Measurements from ENCODE around the gene POLDIP2. TPM values are rescaled to one million over a fixed set of nuclear protein-coding genes. Genes with fewer than 3 reads are reported as not detected.
A peak's percentile ranks its signal among the peaks of the same experiment; 100 is the strongest.

POLDIP2 gene
- total and polyA plus RNA-seq, 9 of the 15 experiments (the other 6 are each of a cell fraction or from before 2014, with no cell fraction given): 22.0 to 137 (median 104) TPM

- TF ChIP-seq WHSC1 (IDR thresholded peaks at IDR 0.05; ENCODE audit: low read length): no peak
- TF ChIP-seq MBD1 (CRISPR knock-in tag; IDR thresholded peaks at IDR 0.05): no peak
- no peak for TF ChIP-seq ZNF717 (CRISPR knock-in tag; IDR thresholded peaks at IDR 0.05)
- TF ChIP-seq ESRRB (CRISPR knock-in tag; IDR thresholded peaks at IDR 0.05; ENCODE audit: borderline replicate concordance): no peak
- TF ChIP-seq ZNF561 (CRISPR knock-in tag; conservative IDR thresholded peaks at IDR 0.05): no peak
- no peak for TF ChIP-seq ZNF232 (CRISPR knock-in tag; IDR thresholded peaks at IDR 0.05)
- peak; percentile 64 for TF ChIP-seq SP1 (CRISPR knock-in tag; IDR thresholded peaks at IDR 0.05)
- TF ChIP-seq HINFP (tag; conservative IDR thresholded peaks at IDR 0.05; ENCODE audit: low read depth): no peak
- TF ChIP-seq MAFG (tag; conservative IDR thresholded peaks at IDR 0.05): no peak
- TF ChIP-seq STAG1 (CRISPR knock-in tag; IDR thresholded peaks at IDR 0.05; ENCODE audit: borderline replicate concordance): no peak
- TF ChIP-seq C11orf30 (IDR thresholded peaks at IDR 0.05; ENCODE audit: low read depth): peak; percentile 71
- 0 out of 2 replicates have a peak, but pooled peaks have one; percentile 51 for TF ChIP-seq XRCC5 (IDR thresholded peaks at IDR 0.05; ENCODE audit: low read depth, low read length)
- no peak for TF ChIP-seq ZKSCAN8 (CRISPR knock-in tag; IDR thresholded peaks at IDR 0.05)
- no peak for TF ChIP-seq CHD4 (IDR thresholded peaks at IDR 0.05; ENCODE audit: insufficient read depth, insufficient replicate concordance, low read depth, low read length, poor library complexity, severe bottlenecking)
- peak; percentile 83 to 92; a peak in 3 of 4 replicates for TF ChIP-seq TEAD1 (CRISPR knock-in tag; IDR thresholded peaks at IDR 0.05)
- TF ChIP-seq RUNX1 (IDR thresholded peaks at IDR 0.05; ENCODE audit: low read depth): no peak
- no peak for TF ChIP-seq ESRRA (IDR thresholded peaks at IDR 0.05; ENCODE audit: borderline replicate concordance, low read depth)
- TF ChIP-seq ZNF347 (CRISPR knock-in tag; IDR thresholded peaks at IDR 0.05; ENCODE audit: low read depth): no peak
- no peak for TF ChIP-seq STAT5A (IDR thresholded peaks at IDR 0.05; ENCODE audit: borderline replicate concordance, low read length)
- peak; percentile 79 for TF ChIP-seq ZFX (CRISPR knock-in tag; IDR thresholded peaks at IDR 0.05)
- no peak for TF ChIP-seq ARID3B (CRISPR knock-in tag; IDR thresholded peaks at IDR 0.05; ENCODE audit: borderline replicate concordance)
Observed at GRCh38 chr17:28335201-28335958, 21.9 kb downstream of the POLDIP2 start, which contains the start of the genes IFT20 and TNFAIP1 (continued).

All from K562 (cell line).